Gastroesophageal sphincter (tissue), 4 donors: ENCODE results near the gene SPAG4. TPM values are rescaled to one million over a fixed set of nuclear protein-coding genes. Genes with fewer than 3 reads are reported as not detected.
A peak's percentile ranks its signal among the peaks of the same experiment; 100 is the strongest.

Experiments used
- ATAC-seq: fragments of 150-250 bp; one replicate; pipeline ENCODE4 v1.9.1; 2016; ENCODE audit warnings: mild to moderate bottlenecking, moderate library complexity
- H3K27ac ChIP-seq, 4 donors: fragments of 200-600 bp; sonication (generic) in 3 of 4; 1 replicate in 3 of 4; 2 replicates in 1 of 4; pipeline ENCODE4 v1.5.1; 2016 to 2019
- H3K27me3 ChIP-seq: fragments of 200-600 bp; sonication (generic); one replicate; pipeline ENCODE4 v1.5.1; 2019
- H3K36me3 ChIP-seq, 2 donors: fragments of 200-600 bp; sonication (generic); one replicate each; pipeline ENCODE4 v1.5.1; 2019; ENCODE audit warnings: control low read depth in 1 of 2
- H3K4me1 ChIP-seq, 3 donors: fragments of 200-600 bp; sonication (generic); 1 replicate in 2 of 3; 2 replicates in 1 of 3; pipeline ENCODE4 v1.5.1; 2016 to 2019; ENCODE audit warnings: control low read depth in 2 of 3
- H3K4me3 ChIP-seq, 2 donors: fragments of 200-600 bp; sonication (generic); one replicate each; pipeline ENCODE4 v1.5.1; 2019; ENCODE audit warnings: mild to moderate bottlenecking in 1 of 2, moderate library complexity in 1 of 2
- H3K9me3 ChIP-seq, 3 donors: fragments of 200-600 bp; sonication (generic); one replicate each; pipeline ENCODE4 v1.5.1; 2017 to 2019; ENCODE audit warnings: control low read depth in 2 of 3
- CTCF ChIP-seq, 4 experiments: fragments of 200-600 bp in 2 of 4; fragments of 450-650 bp in 2 of 4; sonication (generic) in 1 of 4; IDR thresholded peaks; one replicate each; pipeline ENCODE4 v1.5.1; 2017 to 2019; ENCODE audit warnings: antibody characterized with exemption in 4 of 4, mild to moderate bottlenecking in 2 of 4, moderate library complexity in 2 of 4
- EP300 ChIP-seq: sonication (generic); formaldehyde crosslinking; IDR thresholded peaks from one replicate; pipeline ENCODE4 v1.6.1; 2017; ENCODE audit warnings: antibody characterized with exemption, mild to moderate bottlenecking
- POLR2A ChIP-seq, 2 donors: fragments of 450-650 bp; IDR thresholded peaks; one replicate each; pipeline ENCODE4 v1.6.1; 2017; ENCODE audit warnings: antibody characterized with exemption in 2 of 2, mild to moderate bottlenecking in 2 of 2, moderate library complexity in 1 of 2
- POLR2AphosphoS5 ChIP-seq: sonication (generic); formaldehyde crosslinking; IDR thresholded peaks from one replicate; pipeline ENCODE4 v1.6.1; 2017; ENCODE audit warnings: antibody characterized with exemption
- WGBS, 2 donors: methylation state at CpG; one replicate each; pipeline ENCODE4 v1.1.5; 2018; ENCODE audit warnings: low coverage in 1 of 2; 5-methylcytosine and 5-hydroxymethylcytosine counted together
- total RNA-seq, 4 donors: library from RNA; depleted of rRNA; stranded (reverse); fragments of >200 nt; gene quantifications; one replicate each; pipeline ENCODE4 v1.1.0, GENCODE V29; 2016

The SPAG4 gene
- total RNA-seq, 4 donors from 2014 or later: 0.85 to 3.5 (median 2.9) TPM

GRCh38 chr20:35602851-35603495 lies 12.7 kb upstream of the SPAG4 start:
- Histone ChIP-seq H3K36me3 (no peaks in the 10 kb centered on the region), H3K4me1 (peaks cover 0 to 21% (median 12%) of the 10 kb centered on the region in 3 donors), H3K9me3 (no peaks in the 10 kb centered on the region), H3K27me3 (peaks cover 33% of the 10 kb centered on the region), H3K4me3 (no peak overlapping the region), H3K27ac (no peak overlapping the region)
- no peak for ATAC-seq
- no peak for TF ChIP-seq CTCF (IDR thresholded peaks at IDR 0.05)
- no peak for TF ChIP-seq POLR2AphosphoS5
- no peak for TF ChIP-seq EP300
- TF ChIP-seq POLR2A (IDR thresholded peaks at IDR 0.05): no peak
- WGBS, 2 donors: 97 to 100% methylated on average over 1 to 9 of the region's 15 CpGs

DNA sequence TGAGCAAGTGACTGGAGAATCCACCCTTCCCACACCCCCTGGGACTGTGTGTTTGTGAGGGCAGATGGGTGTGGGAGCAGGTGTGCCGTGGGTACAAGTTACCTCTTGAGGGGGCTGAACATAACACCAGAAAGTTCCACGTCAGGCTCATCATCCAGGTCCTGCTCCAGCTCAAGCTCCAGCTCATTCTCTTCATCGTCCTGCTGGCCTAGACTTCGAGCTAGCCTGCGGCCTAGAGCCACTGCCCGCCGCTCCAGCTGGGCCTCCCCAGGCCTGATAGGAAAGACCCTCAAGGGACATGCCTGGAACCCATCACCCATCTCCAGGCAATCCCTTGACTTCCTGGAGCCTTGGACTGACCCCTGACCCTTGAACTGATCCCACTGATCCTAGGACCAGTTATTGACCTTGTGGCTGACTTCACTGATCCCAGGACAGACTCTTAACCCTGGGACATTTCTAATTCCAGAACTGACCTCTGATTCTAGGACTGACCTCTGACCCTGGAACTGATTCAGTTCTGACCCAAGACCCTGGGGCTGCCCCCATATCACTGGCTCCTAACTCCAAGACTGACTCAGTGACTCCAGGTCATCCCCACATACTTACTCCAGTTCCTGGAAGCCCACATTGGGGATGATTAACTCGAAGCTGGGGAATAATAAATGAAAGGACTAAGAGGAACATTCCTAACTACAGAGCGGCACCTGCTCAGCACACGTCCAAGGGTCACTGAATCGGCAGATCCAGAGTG lies 11.8 kb upstream of the SPAG4 start:
- Histone ChIP-seq H3K36me3 (no peaks in the 10 kb centered on the region), H3K4me3 (no peak overlapping the region), H3K27ac (no peak overlapping the region), H3K9me3 (no peaks in the 10 kb centered on the region), H3K27me3 (peaks cover 30% of the 10 kb centered on the region), H3K4me1 (peaks cover 0 to 21% (median 12%) of the 10 kb centered on the region in 3 donors)
- no peak for ATAC-seq
- TF ChIP-seq EP300 (no peak), POLR2AphosphoS5 (no peak), POLR2A (IDR thresholded peaks at IDR 0.05) (no peak), CTCF (IDR thresholded peaks at IDR 0.05) (no peak)
- WGBS, 2 donors: 91% methylated on average over 9 of the region's 11 CpGs; no CpG with 5 or more reads in 1 of the 2 donors

DNA sequence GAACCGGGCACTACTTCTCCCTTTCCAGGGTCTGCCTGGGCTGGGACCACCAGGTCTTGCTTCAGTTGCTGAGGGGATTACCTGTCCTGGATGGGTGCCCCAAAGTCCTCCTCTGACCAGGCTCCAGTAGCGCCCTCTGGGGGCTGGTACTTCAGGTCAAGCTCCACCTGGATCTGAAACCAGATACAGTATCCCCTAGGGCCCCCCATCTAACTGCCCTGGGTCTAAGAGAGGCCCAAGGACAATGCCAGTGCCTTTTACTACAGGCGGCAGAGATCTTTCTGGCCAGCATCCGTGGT lies 11.2 kb upstream of the SPAG4 start:
- Histone ChIP-seq H3K9me3 (no peaks in the 10 kb centered on the region), H3K4me3 (no peak overlapping the region), H3K4me1 (peaks cover 0 to 21% (median 12%) of the 10 kb centered on the region in 3 donors), H3K27ac (no peak overlapping the region), H3K36me3 (no peaks in the 10 kb centered on the region), H3K27me3 (peaks cover 25% of the 10 kb centered on the region)
- no peak for ATAC-seq
- WGBS, 2 donors: 60 to 64% methylated on average over 1 to 3 of the region's 4 CpGs
- TF ChIP-seq CTCF (IDR thresholded peaks at IDR 0.05) (peak in 1 of 4 experiments; percentile 23), POLR2AphosphoS5 (no peak), POLR2A (IDR thresholded peaks at IDR 0.05) (no peak), EP300 (no peak)

DNA sequence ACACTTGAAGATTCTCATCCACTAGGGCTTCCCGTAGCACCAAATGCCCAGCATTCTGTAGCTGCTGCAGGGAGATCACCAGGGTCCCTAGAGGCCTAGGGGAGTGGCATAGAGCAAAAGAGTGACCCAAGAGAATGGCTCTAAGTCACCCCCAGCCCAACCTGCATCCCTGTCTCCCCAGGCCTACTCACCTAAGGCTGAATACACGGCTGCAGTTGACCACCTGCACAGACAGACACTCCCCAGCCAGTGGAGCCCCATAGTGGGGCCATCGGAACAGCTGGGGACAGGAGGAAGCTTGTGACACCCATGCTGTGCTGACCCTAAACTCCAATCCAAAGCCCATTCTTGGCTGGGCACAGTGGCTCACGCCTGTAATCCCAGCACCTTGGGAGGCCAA lies 9.5 kb upstream of the SPAG4 start:
- no peaks in the 10 kb centered on the region for H3K36me3 ChIP-seq
- no peak overlapping the region for H3K4me3 ChIP-seq
- peaks cover 0 to 12% (median 6%) of the 10 kb centered on the region in 3 donors for H3K4me1 ChIP-seq
- TF ChIP-seq POLR2AphosphoS5: no peak
- no peak for TF ChIP-seq CTCF (IDR thresholded peaks at IDR 0.05)
- no peak for TF ChIP-seq EP300
- no peak for TF ChIP-seq POLR2A (IDR thresholded peaks at IDR 0.05)
- 100% methylated on average over 1 of the region's 4 CpGs; no CpG with 5 or more reads in 1 of the 2 donors for WGBS, 2 donors
- no peaks in the 10 kb centered on the region for H3K9me3 ChIP-seq
- peaks cover 8% of the 10 kb centered on the region for H3K27me3 ChIP-seq
- H3K27ac ChIP-seq: no peak overlapping the region
- ATAC-seq: no peak
